HG02610 (cell line): ENCODE measurements around the gene SNAPC2.

ENCODE experiments used
- ATAC-seq: cut with Tn5 transposase; IDR thresholded peaks from one replicate; pipeline ENCODE4 v1.9.1; 2021; ENCODE audit warnings: mild to moderate bottlenecking, moderate library complexity; ENCODE audit not compliant: unreplicated experiment

Gene SNAPC2

DNA sequence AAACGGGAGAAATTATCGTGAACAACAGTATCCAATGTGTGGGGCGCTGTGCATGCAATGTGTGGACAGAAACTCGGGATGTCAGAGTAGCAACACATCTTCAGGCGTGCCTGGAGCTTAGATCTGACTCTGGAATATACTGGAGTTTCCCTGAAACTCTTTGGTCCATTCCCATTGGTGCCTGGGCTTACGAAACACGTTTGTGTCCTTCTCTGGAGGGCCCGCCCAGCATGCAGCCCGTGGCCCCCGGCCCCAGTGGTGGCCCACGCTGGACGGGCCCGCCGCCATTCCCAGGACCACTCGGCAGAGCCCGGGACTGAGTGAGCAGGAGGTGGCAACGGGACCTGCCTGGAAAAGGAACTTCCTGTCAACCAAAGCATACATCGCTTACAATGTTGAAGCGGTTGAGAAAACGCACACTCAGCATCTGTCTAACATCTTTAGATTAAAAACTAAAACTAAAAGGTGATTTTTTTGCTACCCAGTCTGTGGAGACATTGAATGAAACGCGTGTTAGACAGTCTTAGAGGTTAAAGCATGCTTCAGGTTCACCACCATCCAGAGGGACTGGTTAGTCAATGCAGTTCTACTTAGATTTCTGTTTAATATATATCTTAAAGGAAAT, 42.6 kb downstream of the SNAPC2 start:
- ATAC-seq, result no peak

DNA sequence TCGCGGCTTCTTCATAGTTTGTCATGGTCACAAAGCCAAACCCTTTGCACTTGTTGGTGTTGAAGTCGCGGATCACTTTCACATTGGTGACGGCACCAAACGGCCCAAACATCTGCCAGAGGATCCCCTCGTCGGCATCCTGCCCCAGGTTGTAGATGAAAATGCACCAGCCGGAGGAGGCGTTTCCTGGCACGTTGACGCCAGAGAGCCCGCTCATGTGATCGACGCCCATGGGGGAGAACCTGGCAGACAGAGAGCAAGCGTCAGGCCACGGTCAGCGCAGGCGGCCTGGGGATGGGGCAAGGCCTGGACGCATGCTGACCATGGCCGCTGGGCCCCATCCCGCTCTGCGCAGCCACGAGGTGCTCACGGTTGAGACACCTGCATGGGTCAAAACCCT, 43.4 kb downstream of the SNAPC2 start:
- no peak for ATAC-seq

DNA sequence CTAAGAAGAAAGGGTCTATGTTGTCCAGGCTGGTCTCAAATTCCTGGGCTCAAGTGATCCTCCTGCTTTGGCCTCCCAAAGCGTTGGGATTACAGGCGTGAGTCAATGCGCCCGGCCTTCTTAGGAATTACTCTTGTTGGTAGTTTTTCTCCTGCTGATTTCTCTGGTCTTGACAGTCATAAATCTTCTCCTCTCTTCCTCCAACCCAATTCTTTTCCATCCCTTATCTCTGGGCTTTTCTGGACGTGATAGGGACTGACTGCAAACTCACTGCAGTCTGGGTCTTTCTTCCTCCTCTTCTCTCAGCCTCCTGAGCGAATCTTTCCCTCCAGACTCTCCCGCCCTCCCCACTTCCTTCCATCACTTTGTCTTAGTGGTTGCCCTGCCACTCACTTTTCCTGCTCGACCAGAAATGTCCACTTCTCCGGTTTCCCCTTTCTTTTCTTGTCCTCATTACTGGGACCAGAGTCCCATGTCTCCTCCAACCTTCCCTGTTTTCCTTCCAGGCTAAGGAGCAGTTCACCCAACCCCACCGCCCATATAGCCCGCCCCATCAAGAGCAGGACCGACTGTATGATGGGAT, 45.2 kb downstream of the SNAPC2 start:
- ATAC-seq, result no peak

DNA sequence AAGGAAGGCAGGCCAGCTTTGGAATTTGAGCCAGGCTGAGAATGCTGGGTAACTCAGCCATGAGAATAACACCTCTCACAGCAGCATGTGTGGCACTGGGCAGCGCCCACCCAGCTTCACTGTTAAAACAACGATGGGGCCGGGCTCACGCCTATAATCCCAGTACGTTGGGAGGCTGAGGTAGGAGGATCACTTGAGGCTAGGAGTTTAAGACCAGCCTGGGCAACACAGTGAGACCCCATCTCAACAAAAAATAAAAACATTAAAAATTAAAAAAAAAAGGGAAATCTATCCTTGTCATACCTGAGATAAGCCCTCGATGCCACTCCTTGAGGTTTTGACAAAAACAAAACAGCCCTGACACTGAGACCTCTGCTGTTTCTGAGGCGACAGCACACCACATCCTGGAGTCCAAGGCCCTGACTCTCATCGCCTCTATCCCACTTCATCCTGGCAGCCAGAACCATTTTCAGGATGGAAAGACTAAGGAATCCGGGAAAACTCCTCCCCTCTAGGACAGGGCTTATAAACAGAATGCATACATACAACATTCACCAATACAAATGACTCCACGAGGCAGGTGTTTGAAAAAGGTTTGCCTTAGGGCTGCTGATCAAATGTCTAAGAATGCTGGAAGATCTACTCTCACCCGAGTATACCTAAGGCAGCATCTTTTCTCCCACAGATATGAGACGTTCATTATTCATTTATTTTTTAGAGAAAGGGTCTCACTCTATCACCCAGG, 46.0 kb downstream of the SNAPC2 start:
- no peak for ATAC-seq

DNA sequence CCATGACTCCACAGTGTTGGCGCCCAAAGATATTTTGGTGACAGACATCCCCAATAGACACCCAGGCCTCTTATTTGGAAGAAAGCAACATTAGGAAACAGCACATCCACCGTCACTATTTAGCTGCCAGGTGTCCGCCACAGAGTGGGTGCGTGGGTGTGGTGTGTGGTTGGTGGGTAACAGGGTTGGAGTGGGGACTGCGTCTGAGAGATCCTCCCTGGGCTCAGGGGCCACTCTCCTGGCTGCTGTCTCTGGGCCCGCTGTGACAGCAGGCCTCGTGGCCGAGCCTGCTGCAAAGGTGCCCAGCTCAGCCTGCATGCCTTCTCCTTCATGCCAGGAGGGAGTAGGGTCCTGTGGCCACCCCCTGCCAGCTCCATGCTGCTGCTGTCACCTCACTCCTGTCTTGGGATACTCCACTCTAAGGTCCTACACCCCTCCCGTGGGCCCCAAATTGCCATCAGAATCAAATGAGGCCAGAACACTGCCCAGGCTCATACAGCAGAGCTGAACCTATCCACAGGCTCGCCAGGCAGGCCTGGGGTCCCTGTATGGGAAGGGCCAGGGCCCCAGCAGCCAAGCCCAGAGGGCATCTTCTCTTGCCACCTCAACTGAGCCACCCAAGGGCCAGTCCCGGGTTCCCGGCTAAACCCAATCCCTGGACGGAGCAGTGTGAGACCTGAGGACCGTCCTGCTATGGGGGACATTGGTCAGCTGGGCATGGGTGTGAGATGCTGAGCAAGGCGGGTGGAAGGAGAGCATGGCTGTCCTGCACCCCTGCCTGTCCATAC, 48.1 kb downstream of the SNAPC2 start:
- no peak for ATAC-seq

DNA sequence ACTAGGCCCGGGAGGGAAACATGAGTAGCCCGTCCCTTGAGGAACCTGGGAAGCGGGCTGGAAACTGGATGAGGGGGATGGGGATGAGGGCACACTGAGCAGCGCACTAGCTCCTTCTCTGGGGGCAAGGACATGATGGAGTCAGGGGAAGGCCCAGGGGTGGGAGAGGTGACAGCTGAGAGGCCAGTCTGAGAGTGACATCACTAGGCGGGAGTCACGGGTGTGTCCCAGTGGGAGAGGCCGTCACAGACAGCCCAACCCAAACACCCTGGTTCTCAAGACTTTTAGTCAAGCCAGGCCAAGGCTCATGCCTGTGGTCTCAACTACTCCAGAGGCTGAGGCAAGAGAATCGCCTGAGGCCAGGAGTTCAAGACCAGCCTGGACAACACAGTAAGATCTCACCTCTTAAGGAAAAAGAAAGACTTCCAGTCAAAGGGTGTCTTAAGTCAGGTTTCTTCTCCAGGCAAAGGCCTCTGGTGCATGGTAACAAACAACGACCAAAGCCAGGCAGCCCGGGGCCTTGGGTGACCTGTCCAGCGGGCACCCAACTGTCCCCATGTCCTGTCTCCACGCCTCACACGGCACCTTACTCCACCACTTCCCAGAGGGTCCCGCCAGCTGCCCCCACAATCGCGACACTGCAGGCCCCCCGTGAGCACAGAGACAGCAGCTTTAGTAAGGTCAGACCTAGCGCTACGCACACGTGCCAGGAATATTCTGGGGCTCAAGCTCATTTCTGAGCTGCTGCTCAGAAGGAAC, 48.8 kb downstream of the SNAPC2 start:
- ATAC-seq, result no peak

DNA sequence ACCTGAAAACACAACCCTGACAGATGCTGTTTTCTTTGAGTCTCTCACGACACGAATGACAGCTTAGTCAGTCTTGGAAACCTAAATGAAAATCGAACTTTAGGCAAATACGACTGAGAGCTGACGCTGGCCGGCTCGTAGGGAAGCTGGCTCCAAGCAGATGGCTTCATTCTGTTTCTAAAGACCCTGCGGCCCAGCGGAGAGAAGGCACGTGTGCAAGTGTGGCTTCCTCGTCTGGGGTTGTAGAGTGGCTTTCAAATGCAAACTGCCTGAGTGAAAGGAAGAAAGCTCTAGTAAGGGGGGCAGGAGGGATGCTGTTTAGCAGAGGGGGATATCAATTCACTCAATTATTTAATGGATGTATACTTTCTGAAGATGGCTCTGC, 49.4 kb downstream of the SNAPC2 start:
- no peak for ATAC-seq

DNA sequence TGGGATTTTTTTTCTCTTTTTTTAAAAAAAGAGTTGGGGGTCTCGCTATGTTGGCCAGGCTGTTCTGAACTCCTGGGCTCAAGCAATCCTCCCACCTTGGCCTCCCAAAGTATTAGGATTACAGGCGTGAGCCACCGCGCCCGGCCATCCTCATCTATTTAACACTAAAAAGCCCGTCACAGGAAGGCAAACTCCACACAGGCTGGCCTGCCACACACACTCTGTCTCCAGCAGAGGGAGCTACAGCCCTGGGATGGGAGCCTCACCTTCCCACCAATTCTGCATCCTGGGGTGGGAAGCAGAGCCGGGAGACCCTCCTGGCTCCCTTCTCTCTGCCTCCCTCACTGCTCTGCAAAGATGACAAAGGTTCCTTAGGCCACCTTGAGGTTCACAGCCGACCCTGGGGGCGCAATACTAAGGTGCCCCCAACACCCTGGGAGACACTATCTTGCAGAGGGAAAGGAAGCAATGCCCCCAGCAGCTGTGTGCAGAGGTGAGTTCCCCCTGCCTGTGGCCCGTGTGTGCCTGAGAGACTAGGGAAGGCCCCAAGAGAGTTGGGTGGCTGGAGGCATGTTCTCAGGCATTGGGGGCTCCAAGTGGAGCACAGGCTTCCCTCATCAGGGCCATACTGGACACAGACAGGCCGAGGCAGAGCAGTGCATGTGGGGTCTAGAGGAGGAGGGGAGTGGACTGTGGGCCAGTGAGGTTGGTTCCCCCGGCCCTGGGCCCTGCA, 50.7 kb downstream of the SNAPC2 start:
- no peak for ATAC-seq

DNA sequence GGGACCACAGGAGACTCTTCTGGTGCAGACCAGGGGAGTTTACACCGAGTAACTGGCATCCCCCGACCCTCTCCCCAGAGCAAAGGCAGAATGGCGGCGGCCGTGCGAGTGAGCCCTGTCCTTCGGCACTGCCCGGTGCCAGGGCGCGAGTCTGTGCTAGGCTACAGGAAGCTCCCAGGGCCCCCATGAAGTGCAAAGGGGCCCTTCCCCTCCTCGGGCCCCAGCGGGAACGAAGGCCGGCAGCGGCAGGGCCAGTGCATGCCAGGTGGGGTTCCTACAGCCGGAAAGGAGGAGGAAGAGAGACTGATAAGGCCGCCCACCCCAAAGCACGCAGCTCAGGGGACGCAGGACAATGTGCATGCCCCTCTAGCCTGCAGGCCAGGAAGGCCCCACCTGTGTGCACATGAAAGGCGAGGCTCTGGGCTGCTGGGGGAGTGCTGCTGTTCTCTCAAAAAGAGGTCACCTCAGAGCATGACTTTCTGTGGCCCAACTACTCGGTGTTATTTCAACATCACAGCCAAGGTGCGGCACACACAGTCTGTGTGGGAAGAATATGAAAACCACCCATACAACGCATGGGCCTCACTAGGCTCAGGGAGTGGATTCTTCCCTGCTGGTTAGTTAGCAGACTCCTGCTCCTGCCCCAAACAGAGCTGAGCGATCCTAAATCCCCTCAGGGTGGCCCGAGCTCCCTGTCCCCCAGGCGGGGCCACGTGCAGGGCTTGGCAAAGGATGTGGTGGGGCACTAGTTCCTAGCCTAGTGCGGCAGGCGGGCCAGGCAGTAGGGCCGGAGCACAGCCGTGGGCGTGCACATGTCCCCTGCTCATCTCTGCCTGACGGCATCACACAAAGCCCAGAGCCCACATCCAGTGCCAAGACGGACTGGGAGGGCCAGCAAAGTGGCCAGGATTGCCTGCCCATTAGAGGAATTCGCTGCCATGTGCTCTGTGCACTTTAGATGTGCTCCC, 51.7 kb downstream of the SNAPC2 start:
- no peak for ATAC-seq
